GM18907 (cell line): Measurements from ENCODE around the gene VPREB1.
"Not testable (repeated sequence)": the region's sequence is repeated elsewhere in the genome, so short reads cannot be mapped to it uniquely, and the experiment has no call there.

Source experiments
- ATAC-seq: cut with Tn5 transposase; IDR thresholded peaks from one replicate; pipeline ENCODE4 v1.9.1; 2021; ENCODE audit warnings: mild to moderate bottlenecking, moderate library complexity; ENCODE audit not compliant: unreplicated experiment

Gene VPREB1

GRCh38 chr22:22245256-22245909 lies 797 bp downstream of the VPREB1 start:
- no peak for ATAC-seq

GRCh38 chr22:22245935-22246525 lies 1.4 kb downstream of the VPREB1 start:
- ATAC-seq = no peak

GRCh38 chr22:22246706-22247105 lies 2.1 kb downstream of the VPREB1 start:
- no peak for ATAC-seq

- no peak for ATAC-seq
Observed at GRCh38 chr22:22248878-22249277, 4.3 kb downstream of the VPREB1 start.

- ATAC-seq = not testable (repeated sequence)
Observed at GRCh38 chr22:22250651-22251050, 6.1 kb downstream of the VPREB1 start.

- ATAC-seq = not testable (repeated sequence)
Observed at GRCh38 chr22:22256133-22256532, 11.5 kb downstream of the VPREB1 start.

GRCh38 chr22:22258597-22259415 lies 14.2 kb downstream of the VPREB1 start:
- not testable (repeated sequence) for ATAC-seq

GRCh38 chr22:22260169-22260568 lies 15.6 kb downstream of the VPREB1 start:
- ATAC-seq = not testable (repeated sequence)

- not testable (repeated sequence) for ATAC-seq
Observed at GRCh38 chr22:22260586-22260985, 16.0 kb downstream of the VPREB1 start.

- ATAC-seq = not testable (repeated sequence)
Observed at GRCh38 chr22:22262332-22263074, 17.9 kb downstream of the VPREB1 start.

- ATAC-seq = not testable (repeated sequence)
Observed at GRCh38 chr22:22263823-22264222, 19.2 kb downstream of the VPREB1 start.

- not testable (repeated sequence) for ATAC-seq
Observed at GRCh38 chr22:22270036-22270676, 25.6 kb downstream of the VPREB1 start.

- not testable (repeated sequence) for ATAC-seq
Observed at GRCh38 chr22:22277423-22277822, 32.8 kb downstream of the VPREB1 start.

- not testable (repeated sequence) for ATAC-seq
Observed at GRCh38 chr22:22284962-22285756, 40.6 kb downstream of the VPREB1 start.

- not testable (repeated sequence) for ATAC-seq
Observed at GRCh38 chr22:22286390-22287105, 42.0 kb downstream of the VPREB1 start.

- ATAC-seq = not testable (repeated sequence)
Observed at GRCh38 chr22:22287106-22287626, 42.6 kb downstream of the VPREB1 start.

- not testable (repeated sequence) for ATAC-seq
Observed at GRCh38 chr22:22289666-22290065, 45.1 kb downstream of the VPREB1 start.

GRCh38 chr22:22291129-22291806 lies 46.7 kb downstream of the VPREB1 start:
- not testable (repeated sequence) for ATAC-seq
